ENCODE results near the gene TALDO1.

TALDO1 gene

GRCh38 chr11:769887-770641 lies 22.8 kb downstream of the TALDO1 start:
- no peak for DNase-seq (ENCODE audit: low spot score)

GRCh38 chr11:770642-771616 lies 23.7 kb downstream of the TALDO1 start:
- no peak for DNase-seq (ENCODE audit: low spot score)

GRCh38 chr11:771617-772204 lies 24.4 kb downstream of the TALDO1 start:
- DNase-seq (ENCODE audit: low spot score): no peak

- DNase-seq (ENCODE audit: low spot score): no peak
These were observed 25.4 kb downstream of the TALDO1 start for GRCh38 chr11:772429-773390.

- DNase-seq (ENCODE audit: low spot score): no peak
These were observed 26.2 kb downstream of the TALDO1 start for GRCh38 chr11:773425-773824.

- no peak for DNase-seq (ENCODE audit: low spot score)
These were observed 26.6 kb downstream of the TALDO1 start for GRCh38 chr11:773830-774229.

GRCh38 chr11:774873-775592 lies 27.8 kb downstream of the TALDO1 start:
- DNase-seq (ENCODE audit: low spot score): no peak

- no peak for DNase-seq (ENCODE audit: low spot score)
These were observed 28.9 kb downstream of the TALDO1 start for GRCh38 chr11:776263-776560.

GRCh38 chr11:776561-777287 lies 29.5 kb downstream of the TALDO1 start:
- no peak for DNase-seq (ENCODE audit: low spot score)

- peak; percentile 100 for DNase-seq (ENCODE audit: low spot score)
These were observed 30.3 kb downstream of the TALDO1 start, which contains the start of gene GATD1 for GRCh38 chr11:777288-778255. Gene GATD1, minus strand, starts transcription at chr11:777487. Its CDS starts 25 bp downstream, at chr11:777462.

- no peak for DNase-seq (ENCODE audit: low spot score)
These were observed 32.0 kb downstream of the TALDO1 start for GRCh38 chr11:778976-779954.

- DNase-seq (ENCODE audit: low spot score): no peak
These were observed 32.8 kb downstream of the TALDO1 start for GRCh38 chr11:779955-780532.

GRCh38 chr11:782264-783174 lies 35.3 kb downstream of the TALDO1 start:
- no peak for DNase-seq (ENCODE audit: low spot score)

- DNase-seq (ENCODE audit: low spot score): peak; percentile 86
These were observed 36.3 kb downstream of the TALDO1 start for GRCh38 chr11:783581-784015.

- no peak for DNase-seq (ENCODE audit: low spot score)
These were observed 39.2 kb downstream of the TALDO1 start for GRCh38 chr11:786235-787083.
